IMR-90 (cell line): ENCODE results near the gene PACSIN2. TPM values are rescaled to one million over a fixed set of nuclear protein-coding genes. Genes with fewer than 3 reads are reported as not detected.

Experiments used
- ATAC-seq: fragments of 200-7000 bp; cut with Tn5 transposase; 2 replicates; pipeline ENCODE4 v1.9.1; 2020; ENCODE audit warnings: low read depth, mild to moderate bottlenecking, moderate library complexity
- BruUV-seq: library from RNA; stranded (reverse); fragments of 400-500 nt; replicated peaks from 2 replicates; lab custom pipeline; 2021; lab: Mats Ljungman, UMichigan
- CTCF ChIA-PET: fragments of 300-600 bp; formaldehyde crosslinking; extraction: SDS; loops from one replicate; lab custom pipeline; 2021; ENCODE audit warnings: antibody characterized with exemption; lab: Yijun Ruan, JAX
- POLR2A ChIA-PET: fragments of 300-600 bp; sonication (Branson Sonifier 250); formaldehyde crosslinking; loops from one replicate; lab custom pipeline; 2022; ENCODE audit warnings: antibody characterized with exemption; ENCODE audit not compliant: unreplicated experiment; lab: Charles Lee
- DNase-seq: peaks from one replicate; pipeline ENCODE4 v3.0.0; 2013
- H2AFZ ChIP-seq: replicated peaks from 2 replicates; pipeline ENCODE3; 2013; ENCODE audit warnings: low read length, mild to moderate bottlenecking; ENCODE audit not compliant: poor library complexity
- H2AK5ac ChIP-seq: 2 replicates; pipeline ENCODE4 v1.6.1; 2013; ENCODE audit warnings: low read depth, low read length, inconsistent platforms
- H2AK9ac ChIP-seq: replicated peaks from 2 replicates; pipeline ENCODE3; 2013; ENCODE audit warnings: mild to moderate bottlenecking, low read depth, low read length, moderate library complexity; ENCODE audit not compliant: poor library complexity
- H2BK120ac ChIP-seq: 2 replicates; pipeline ENCODE4 v1.6.1; 2013; ENCODE audit warnings: low read depth, low read length, inconsistent platforms
- H2BK15ac ChIP-seq: 3 replicates; pipeline ENCODE4 v1.6.1; 2013; ENCODE audit warnings: low read depth, low read length, inconsistent platforms
- H2BK20ac ChIP-seq: 2 replicates; pipeline ENCODE4 v1.6.1; 2013; ENCODE audit warnings: low read depth, mild to moderate bottlenecking, inconsistent platforms, low read length, moderate library complexity
- H2BK5ac ChIP-seq: 2 replicates; pipeline ENCODE4 v1.6.1; 2013; ENCODE audit warnings: mild to moderate bottlenecking, low read depth, low read length, inconsistent platforms; ENCODE audit not compliant: poor library complexity, severe bottlenecking
- H3K14ac ChIP-seq: replicated peaks from 2 replicates; pipeline ENCODE4 v1.6.1; 2013; ENCODE audit warnings: low read depth, low read length, inconsistent platforms
- H3K18ac ChIP-seq: 2 replicates; pipeline ENCODE4 v1.6.1; 2013; ENCODE audit warnings: low read depth, low read length, control low read depth
- H3K23ac ChIP-seq: 2 replicates; pipeline ENCODE4 v1.6.1; 2013; ENCODE audit warnings: low read depth, low read length, inconsistent platforms
- H3K27ac ChIP-seq: 2 replicates; pipeline ENCODE4 v1.5.1; 2013; ENCODE audit warnings: mild to moderate bottlenecking, control low read depth, low read length; ENCODE audit not compliant: insufficient read depth
- H3K27me3 ChIP-seq: 2 replicates; pipeline ENCODE4 v1.6.1; 2013; ENCODE audit warnings: low read length; ENCODE audit not compliant: control insufficient read depth, insufficient read depth
- H3K36me3 ChIP-seq: 2 replicates; pipeline ENCODE4 v1.6.1; 2013; ENCODE audit warnings: low read length, mixed read lengths; ENCODE audit not compliant: control insufficient read depth, insufficient read depth
- H3K4ac ChIP-seq: 2 replicates; pipeline ENCODE4 v1.6.1; 2013; ENCODE audit warnings: low read depth, low read length, inconsistent platforms
- H3K4me1 ChIP-seq: 2 replicates; pipeline ENCODE4 v1.6.1; 2013; ENCODE audit warnings: low read length, mixed read lengths; ENCODE audit not compliant: control insufficient read depth, insufficient read depth
- H3K4me2 ChIP-seq: 2 replicates; pipeline ENCODE4 v1.6.1; 2013; ENCODE audit warnings: low read depth, mild to moderate bottlenecking, control low read depth, low read length, moderate library complexity
- H3K4me3 ChIP-seq: 2 replicates; pipeline ENCODE4 v1.5.1; 2013; ENCODE audit warnings: low read depth, mild to moderate bottlenecking, control low read depth, low read length, moderate library complexity; ENCODE audit not compliant: insufficient read depth
- H3K56ac ChIP-seq: 2 replicates; pipeline ENCODE4 v1.6.1; 2013; ENCODE audit warnings: low read length, inconsistent platforms; ENCODE audit not compliant: insufficient read depth; ENCODE audit errors: extremely low read depth
- H3K79me1 ChIP-seq, 2 experiments: 2 replicates each; pipeline ENCODE4 v1.6.1; 2013; ENCODE audit warnings: low read length in 2 of 2, inconsistent platforms in 1 of 2, low read depth in 1 of 2
- H3K9ac ChIP-seq: 2 replicates; pipeline ENCODE4 v1.6.1; 2013; ENCODE audit warnings: low read depth, low read length, control low read depth
- H3K9me1 ChIP-seq: 2 replicates; pipeline ENCODE4 v1.6.1; 2013; ENCODE audit warnings: low read length, inconsistent platforms; ENCODE audit not compliant: insufficient read depth
- H3K9me3 ChIP-seq: 2 replicates; pipeline ENCODE4 v1.6.1; 2013; ENCODE audit warnings: low read length; ENCODE audit not compliant: control insufficient read depth, insufficient read depth
- H4K20me1 ChIP-seq: 2 replicates; pipeline ENCODE4 v1.6.1; 2013; ENCODE audit warnings: low read length, inconsistent platforms; ENCODE audit not compliant: insufficient read depth
- H4K5ac ChIP-seq: 2 replicates; pipeline ENCODE4 v1.6.1; 2013; ENCODE audit warnings: mild to moderate bottlenecking, low read depth, low read length, control low read depth
- H4K8ac ChIP-seq, 2 experiments: 2 replicates each; pipeline ENCODE4 v1.6.1; 2013; ENCODE audit warnings: low read depth in 2 of 2, low read length in 2 of 2, control low read depth in 1 of 2, inconsistent platforms in 1 of 2
- H4K91ac ChIP-seq: 2 replicates; pipeline ENCODE4 v1.6.1; 2013; ENCODE audit warnings: low read depth, low read length, inconsistent platforms; ENCODE audit not compliant: insufficient read depth
- POLR2A ChIP-seq: IDR thresholded peaks from 2 replicates; pipeline ENCODE4 v1.6.1; 2012; ENCODE audit warnings: mild to moderate bottlenecking, low read depth, low read length
- RAD21 ChIP-seq: IDR thresholded peaks from 2 replicates; pipeline ENCODE4 v1.6.1; 2012; ENCODE audit warnings: low read length, improper control_type of control experiment
- WGBS, 2 experiments: methylation state at CpG; one replicate each; pipeline versions ENCODE4 v1.1.5 to v1.1.7; 2013; ENCODE audit warnings: missing lambda C conversion rate in 2 of 2; ENCODE audit not compliant: insufficient read length in 1 of 2; ENCODE audit errors: extremely low coverage in 2 of 2; 5-methylcytosine and 5-hydroxymethylcytosine counted together
- dilution Hi-C: fragments of 300-500 bp; cut with HindIII; formaldehyde crosslinking; loops from one replicate; pipeline ENCODE4 v1.14.3; 2018; ENCODE audit warnings: low sequenced_read_pairs; ENCODE audit not compliant: unreplicated experiment
- in situ Hi-C: fragments of 300-500 bp; cut with MboI; formaldehyde crosslinking; loops from 3 replicates; pipeline ENCODE4 v1.14.3; 2019; ENCODE audit warnings: low sequenced_read_pairs, inconsistent platforms, mixed read lengths
- intact Hi-C: fragments of 100-400 bp; cut with micrococcal nuclease; formaldehyde crosslinking; loops from 2 replicates; pipeline ENCODE4 v1.10.0; 2022
- polyA plus RNA-seq, 3 experiments: library from polyadenylated mRNA; depleted of rRNA; stranded (reverse); fragments of >200 nt; gene quantifications; 2 replicates each; pipeline ENCODE4 v1.2.3, GENCODE V29; 2012; ENCODE audit warnings: low replicate concordance in 1 of 3
- total RNA-seq: library from RNA; depleted of rRNA; stranded (reverse); fragments of >200 nt; gene quantifications from 2 replicates; pipeline ENCODE4 v1.2.3, GENCODE V29; 2012

Gene PACSIN2
- total and polyA plus RNA-seq, 2 of the 4 experiments (the other 2 are of a cell fraction): 85.0 to 118 TPM

GRCh38 chr22:42949159-42949558 is 65.8 kb downstream of the PACSIN2 start:
- Histone ChIP-seq H3K36me3 (no peaks in the 10 kb centered on the region; the same call in 1 of the 2 replicates), H2BK120ac (no peak overlapping the region), H3K23ac (no peak overlapping the region), H3K27me3 (no peaks in the 10 kb centered on the region), H2AK9ac (peak overlapping the region; percentile 76), H3K9me3 (no peaks in the 10 kb centered on the region), H2BK5ac (no peak overlapping the region), H2BK20ac (no peak overlapping the region), H3K56ac (no peak overlapping the region), H3K4me2 (no peak overlapping the region), H3K79me1 (peaks cover 50 to 89% of the 10 kb centered on the region in 2 experiments), H3K18ac (no peak overlapping the region), H2AK5ac (no peak overlapping the region), H4K5ac (no peak overlapping the region), H3K4me1 (peaks cover 15% of the 10 kb centered on the region), H4K91ac (no peak overlapping the region), H3K27ac (no peak overlapping the region), H3K14ac (no peak overlapping the region; the same call in 1 of the 2 replicates), H2AFZ (no peak overlapping the region), H3K4ac (no peak overlapping the region), H4K20me1 (peaks cover 77% of the 10 kb centered on the region), H3K4me3 (no peak overlapping the region), H3K9me1 (peaks cover 44% of the 10 kb centered on the region), H4K8ac (no peak overlapping the region), H2BK15ac (no peak overlapping the region), H3K9ac (no peak overlapping the region)
- ChIA-PET CTCF (no interaction called here), POLR2A (no interaction called here)
- BruUV-seq: no TSS peak
- no CpG with 5 or more reads among the region's 6 CpGs for WGBS, 2 experiments
- peak; percentile 69 for DNase-seq
- in situ Hi-C loops: no loop called here
- intact Hi-C loops: no loop called here
- TF ChIP-seq RAD21 (peak; percentile 20; the same call in 1 of the 2 replicates), POLR2A (no peak)
- dilution Hi-C loops: no loop called here
- peak; percentile 65 for ATAC-seq
